WTC11 (cell line): ENCODE data around the gene FBXO24.

ENCODE experiments used
- SP1 ChIP-seq: sonication (generic); formaldehyde crosslinking; conservative IDR thresholded peaks from 2 replicates; pipeline ENCODE4 v1.8.1; 2022; ENCODE audit warnings: missing genetic modification reagents
- TF ChIP-seq, protein P1 (sequence below): fragments of 200-600 bp; IDR thresholded peaks from 2 replicates; pipeline ENCODE4 v1.8.0; 2022; ENCODE audit warnings: antibody characterized with exemption

GRCh38 chr7:100538348-100538653 lies 47.8 kb upstream of the FBXO24 start:
- TF ChIP-seq SP1 (CRISPR knock-in tag): no peak
- TF ChIP-seq, protein P1, sequence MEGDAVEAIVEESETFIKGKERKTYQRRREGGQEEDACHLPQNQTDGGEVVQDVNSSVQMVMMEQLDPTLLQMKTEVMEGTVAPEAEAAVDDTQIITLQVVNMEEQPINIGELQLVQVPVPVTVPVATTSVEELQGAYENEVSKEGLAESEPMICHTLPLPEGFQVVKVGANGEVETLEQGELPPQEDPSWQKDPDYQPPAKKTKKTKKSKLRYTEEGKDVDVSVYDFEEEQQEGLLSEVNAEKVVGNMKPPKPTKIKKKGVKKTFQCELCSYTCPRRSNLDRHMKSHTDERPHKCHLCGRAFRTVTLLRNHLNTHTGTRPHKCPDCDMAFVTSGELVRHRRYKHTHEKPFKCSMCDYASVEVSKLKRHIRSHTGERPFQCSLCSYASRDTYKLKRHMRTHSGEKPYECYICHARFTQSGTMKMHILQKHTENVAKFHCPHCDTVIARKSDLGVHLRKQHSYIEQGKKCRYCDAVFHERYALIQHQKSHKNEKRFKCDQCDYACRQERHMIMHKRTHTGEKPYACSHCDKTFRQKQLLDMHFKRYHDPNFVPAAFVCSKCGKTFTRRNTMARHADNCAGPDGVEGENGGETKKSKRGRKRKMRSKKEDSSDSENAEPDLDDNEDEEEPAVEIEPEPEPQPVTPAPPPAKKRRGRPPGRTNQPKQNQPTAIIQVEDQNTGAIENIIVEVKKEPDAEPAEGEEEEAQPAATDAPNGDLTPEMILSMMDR: no peak
